Neural cell (in vitro differentiated cells): ENCODE measurements around the gene POLDIP2. TPM values are rescaled to one million over a fixed set of nuclear protein-coding genes. Genes with fewer than 3 reads are reported as not detected.

ENCODE experiments used
- H2AFZ ChIP-seq: fragments of 200-600, 300-800 bp; sonication (generic), shearing (Covaris generic); 2 replicates; pipeline ENCODE4 v1.6.0; 2014; ENCODE audit warnings: low read depth, mild to moderate bottlenecking, antibody characterized with exemption, low read length, moderate library complexity
- H3F3A ChIP-seq: fragments of 200-600 bp; shearing (Covaris generic); 2 replicates; pipeline ENCODE4 v1.6.1; 2016; ENCODE audit warnings: mild to moderate bottlenecking, moderate library complexity, mixed read lengths, antibody characterized with exemption, low read length; ENCODE audit not compliant: insufficient read depth, poor library complexity, severe bottlenecking
- H3K27ac ChIP-seq: fragments of 200-600, 300-800 bp; sonication (generic), shearing (Covaris generic); 2 replicates; pipeline ENCODE4 v1.5.1; 2014; ENCODE audit warnings: mild to moderate bottlenecking, low read length, moderate library complexity
- H3K27me3 ChIP-seq: fragments of 300-800, 200-600 bp; sonication (generic), shearing (Covaris generic); 2 replicates; pipeline ENCODE4 v1.6.0; 2014; ENCODE audit warnings: mild to moderate bottlenecking, low read depth, low read length, moderate library complexity; ENCODE audit not compliant: insufficient read depth
- H3K36me3 ChIP-seq: fragments of 300-800, 200-600 bp; sonication (generic), shearing (Covaris generic); 2 replicates; pipeline ENCODE4 v1.5.1; 2014; ENCODE audit warnings: mild to moderate bottlenecking, antibody characterized with exemption, low read length, moderate library complexity; ENCODE audit not compliant: insufficient read depth
- H3K4me2 ChIP-seq: fragments of 300-800, 200-600 bp; sonication (generic), shearing (Covaris generic); 2 replicates; pipeline ENCODE4 v1.6.0; 2014; ENCODE audit warnings: mild to moderate bottlenecking, low read length
- H3K4me3 ChIP-seq: fragments of 300-800, 200-600 bp; sonication (generic), shearing (Covaris generic); 2 replicates; pipeline ENCODE4 v1.5.1; 2014; ENCODE audit warnings: mild to moderate bottlenecking, low read length, moderate library complexity
- H3K79me2 ChIP-seq: fragments of 200-600 bp; shearing (Covaris generic); replicated peaks from 2 replicates; pipeline ENCODE4 v1.6.0; 2014; ENCODE audit warnings: mild to moderate bottlenecking, low read length, moderate library complexity; ENCODE audit not compliant: insufficient read depth
- H3K9ac ChIP-seq: fragments of 300-800, 200-600 bp; sonication (generic), shearing (Covaris generic); 2 replicates; pipeline ENCODE4 v1.6.1; 2016; ENCODE audit warnings: mild to moderate bottlenecking, low read length, mixed read lengths
- H3K9me2 ChIP-seq: fragments of 200-600 bp; shearing (Covaris generic); 2 replicates; pipeline ENCODE4 v1.6.1; 2016; ENCODE audit warnings: mild to moderate bottlenecking, low read length, mixed read lengths; ENCODE audit not compliant: insufficient read depth
- H3K9me3 ChIP-seq: fragments of 200-600, 300-800 bp; sonication (generic), shearing (Covaris generic); 2 replicates; pipeline ENCODE4 v1.6.1; 2016; ENCODE audit warnings: mild to moderate bottlenecking, mixed run types, low read length, moderate library complexity, mixed read lengths
- H4K20me1 ChIP-seq: fragments of 200-600 bp; shearing (Covaris generic); 2 replicates; pipeline ENCODE4 v1.6.1; 2016; ENCODE audit warnings: mild to moderate bottlenecking, mixed run types; ENCODE audit not compliant: insufficient read depth
- EP300 ChIP-seq: fragments of 450-650 bp; conservative IDR thresholded peaks from 2 replicates; pipeline ENCODE4 v1.6.1; 2014; ENCODE audit warnings: antibody characterized with exemption, mild to moderate bottlenecking, moderate library complexity; ENCODE audit not compliant: poor library complexity, severe bottlenecking
- EZH2 ChIP-seq: fragments of 200-600, 300-800 bp; shearing (Covaris generic), sonication (generic); IDR thresholded peaks from 2 replicates; pipeline ENCODE4 v1.6.1; 2014; ENCODE audit warnings: antibody characterized with exemption, low read length, borderline replicate concordance, mild to moderate bottlenecking; ENCODE audit not compliant: insufficient read depth, poor library complexity, severe bottlenecking
- MXI1 ChIP-seq: fragments of 450-650 bp; conservative IDR thresholded peaks from 2 replicates; pipeline ENCODE4 v1.6.1; 2014; ENCODE audit warnings: antibody characterized with exemption, mild to moderate bottlenecking; ENCODE audit not compliant: poor library complexity, severe bottlenecking
- POLR2AphosphoS5 ChIP-seq: IDR thresholded peaks from 2 replicates; pipeline ENCODE4 v1.6.1; 2012
- RAD21 ChIP-seq: fragments of 450-650 bp; conservative IDR thresholded peaks from 2 replicates; pipeline ENCODE4 v1.6.1; 2014; ENCODE audit warnings: antibody characterized with exemption, mild to moderate bottlenecking, moderate library complexity
- SMC3 ChIP-seq: fragments of 450-650 bp; conservative IDR thresholded peaks from 2 replicates; pipeline ENCODE4 v1.6.1; 2014; ENCODE audit warnings: antibody characterized with exemption, mild to moderate bottlenecking, moderate library complexity; ENCODE audit not compliant: poor library complexity
- TAF1 ChIP-seq: IDR thresholded peaks from 2 replicates; pipeline ENCODE4 v1.6.1; 2012; ENCODE audit warnings: low read depth
- polyA plus RNA-seq: library from polyadenylated mRNA; depleted of rRNA; stranded (reverse); fragments of >200 nt; gene quantifications from 2 replicates; pipeline ENCODE4 v1.2.3, GENCODE V29; 2014
- TF ChIP-seq, protein P1 (sequence below): IDR thresholded peaks from 2 replicates; pipeline ENCODE4 v1.6.1; 2012; ENCODE audit warnings: borderline replicate concordance
- TF ChIP-seq, protein P2 (sequence below): fragments of 450-650 bp; IDR thresholded peaks from 2 replicates; pipeline ENCODE4 v1.5.1; 2014; ENCODE audit warnings: antibody characterized with exemption, mild to moderate bottlenecking, moderate library complexity; ENCODE audit not compliant: poor library complexity, severe bottlenecking

POLDIP2 gene
- polyA plus RNA-seq, 1 donor from 2014 or later: 75.4 TPM

DNA sequence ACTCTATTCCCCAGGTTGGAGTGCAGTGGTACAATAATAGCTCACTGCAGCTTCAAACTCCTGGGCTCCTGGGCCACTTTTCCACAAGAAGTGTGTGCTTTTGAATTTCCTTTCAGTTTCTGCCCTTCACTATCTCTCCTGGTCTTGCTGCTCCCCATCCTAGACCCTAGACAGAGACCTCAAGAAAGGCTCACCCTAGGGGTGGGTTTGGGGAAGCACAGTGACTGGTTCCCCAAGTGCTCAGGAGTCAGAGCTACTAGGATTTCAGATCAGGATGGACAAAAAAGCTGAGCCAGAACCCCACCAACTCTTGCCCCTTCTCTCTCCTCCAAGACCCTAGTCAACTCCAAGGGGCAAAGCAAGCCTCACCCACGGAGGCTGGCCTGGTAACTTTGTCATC, 9.3 kb upstream of the POLDIP2 start:
- no peaks in the 10 kb centered on the region for H3F3A ChIP-seq
- no peaks in the 10 kb centered on the region for H3K27me3 ChIP-seq
- H3K9me2 ChIP-seq: no peaks in the 10 kb centered on the region
- no peaks in the 10 kb centered on the region for H3K79me2 ChIP-seq
- H3K9ac ChIP-seq: no peak overlapping the region
- no peaks in the 10 kb centered on the region for H3K9me3 ChIP-seq
- H2AFZ ChIP-seq: no peak overlapping the region
- TF ChIP-seq RAD21 (no peak), POLR2AphosphoS5 (no peak), MXI1 (no peak), TAF1 (no peak), EZH2 (no peak), EP300 (no peak), SMC3 (no peak)
- TF ChIP-seq, protein P1, sequence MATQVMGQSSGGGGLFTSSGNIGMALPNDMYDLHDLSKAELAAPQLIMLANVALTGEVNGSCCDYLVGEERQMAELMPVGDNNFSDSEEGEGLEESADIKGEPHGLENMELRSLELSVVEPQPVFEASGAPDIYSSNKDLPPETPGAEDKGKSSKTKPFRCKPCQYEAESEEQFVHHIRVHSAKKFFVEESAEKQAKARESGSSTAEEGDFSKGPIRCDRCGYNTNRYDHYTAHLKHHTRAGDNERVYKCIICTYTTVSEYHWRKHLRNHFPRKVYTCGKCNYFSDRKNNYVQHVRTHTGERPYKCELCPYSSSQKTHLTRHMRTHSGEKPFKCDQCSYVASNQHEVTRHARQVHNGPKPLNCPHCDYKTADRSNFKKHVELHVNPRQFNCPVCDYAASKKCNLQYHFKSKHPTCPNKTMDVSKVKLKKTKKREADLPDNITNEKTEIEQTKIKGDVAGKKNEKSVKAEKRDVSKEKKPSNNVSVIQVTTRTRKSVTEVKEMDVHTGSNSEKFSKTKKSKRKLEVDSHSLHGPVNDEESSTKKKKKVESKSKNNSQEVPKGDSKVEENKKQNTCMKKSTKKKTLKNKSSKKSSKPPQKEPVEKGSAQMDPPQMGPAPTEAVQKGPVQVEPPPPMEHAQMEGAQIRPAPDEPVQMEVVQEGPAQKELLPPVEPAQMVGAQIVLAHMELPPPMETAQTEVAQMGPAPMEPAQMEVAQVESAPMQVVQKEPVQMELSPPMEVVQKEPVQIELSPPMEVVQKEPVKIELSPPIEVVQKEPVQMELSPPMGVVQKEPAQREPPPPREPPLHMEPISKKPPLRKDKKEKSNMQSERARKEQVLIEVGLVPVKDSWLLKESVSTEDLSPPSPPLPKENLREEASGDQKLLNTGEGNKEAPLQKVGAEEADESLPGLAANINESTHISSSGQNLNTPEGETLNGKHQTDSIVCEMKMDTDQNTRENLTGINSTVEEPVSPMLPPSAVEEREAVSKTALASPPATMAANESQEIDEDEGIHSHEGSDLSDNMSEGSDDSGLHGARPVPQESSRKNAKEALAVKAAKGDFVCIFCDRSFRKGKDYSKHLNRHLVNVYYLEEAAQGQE: no peak
- TF ChIP-seq, protein P2, sequence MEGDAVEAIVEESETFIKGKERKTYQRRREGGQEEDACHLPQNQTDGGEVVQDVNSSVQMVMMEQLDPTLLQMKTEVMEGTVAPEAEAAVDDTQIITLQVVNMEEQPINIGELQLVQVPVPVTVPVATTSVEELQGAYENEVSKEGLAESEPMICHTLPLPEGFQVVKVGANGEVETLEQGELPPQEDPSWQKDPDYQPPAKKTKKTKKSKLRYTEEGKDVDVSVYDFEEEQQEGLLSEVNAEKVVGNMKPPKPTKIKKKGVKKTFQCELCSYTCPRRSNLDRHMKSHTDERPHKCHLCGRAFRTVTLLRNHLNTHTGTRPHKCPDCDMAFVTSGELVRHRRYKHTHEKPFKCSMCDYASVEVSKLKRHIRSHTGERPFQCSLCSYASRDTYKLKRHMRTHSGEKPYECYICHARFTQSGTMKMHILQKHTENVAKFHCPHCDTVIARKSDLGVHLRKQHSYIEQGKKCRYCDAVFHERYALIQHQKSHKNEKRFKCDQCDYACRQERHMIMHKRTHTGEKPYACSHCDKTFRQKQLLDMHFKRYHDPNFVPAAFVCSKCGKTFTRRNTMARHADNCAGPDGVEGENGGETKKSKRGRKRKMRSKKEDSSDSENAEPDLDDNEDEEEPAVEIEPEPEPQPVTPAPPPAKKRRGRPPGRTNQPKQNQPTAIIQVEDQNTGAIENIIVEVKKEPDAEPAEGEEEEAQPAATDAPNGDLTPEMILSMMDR: no peak
- H3K27ac ChIP-seq: no peak overlapping the region
- no peak overlapping the region for H3K4me2 ChIP-seq
- H3K36me3 ChIP-seq: no peaks in the 10 kb centered on the region
- H3K4me3 ChIP-seq: no peak overlapping the region
- H4K20me1 ChIP-seq: no peaks in the 10 kb centered on the region

DNA sequence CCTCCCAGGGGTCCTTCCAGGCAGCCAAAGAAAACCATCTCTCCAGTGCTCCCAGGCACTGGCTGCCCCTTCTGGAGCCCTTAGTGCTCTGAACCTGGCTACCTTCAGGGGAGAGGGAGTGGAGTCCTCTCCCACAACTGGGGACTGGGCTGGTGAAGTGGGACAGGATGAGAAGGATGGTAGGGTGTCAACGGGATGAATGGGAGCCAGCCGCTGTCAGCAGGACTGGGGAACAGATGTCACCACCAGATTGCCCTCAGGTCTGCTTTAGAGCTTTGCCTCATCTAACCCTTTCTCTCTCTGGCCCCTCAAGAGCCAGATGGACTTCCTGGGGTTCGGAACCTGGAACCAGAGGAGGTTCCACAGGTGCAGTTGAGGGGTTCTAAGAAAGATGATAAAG, 8.2 kb upstream of the POLDIP2 start:
- H3K36me3 ChIP-seq: no peaks in the 10 kb centered on the region

More for the DNA sequence above, 8.2 kb upstream of the POLDIP2 start:
- Histone ChIP-seq H2AFZ (no peak overlapping the region), H3K4me2 (no peak overlapping the region), H3K9ac (no peak overlapping the region), H4K20me1 (no peaks in the 10 kb centered on the region), H3K4me3 (no peak overlapping the region), H3K27me3 (no peaks in the 10 kb centered on the region), H3K9me3 (no peaks in the 10 kb centered on the region), H3K27ac (no peak overlapping the region), H3K9me2 (no peaks in the 10 kb centered on the region), H3F3A (no peaks in the 10 kb centered on the region), H3K79me2 (no peaks in the 10 kb centered on the region)
- TF ChIP-seq RAD21: no peak
- TF ChIP-seq SMC3: no peak
- no peak for TF ChIP-seq POLR2AphosphoS5
- TF ChIP-seq EZH2: no peak
- TF ChIP-seq, protein P1: no peak
- no peak for TF ChIP-seq EP300
- TF ChIP-seq MXI1: no peak
- TF ChIP-seq TAF1: no peak
- TF ChIP-seq, protein P2: no peak
